M059J (cell line): ENCODE measurements around the gene GYG1. TPM values are rescaled to one million over a fixed set of nuclear protein-coding genes. Genes with fewer than 3 reads are reported as not detected.

ENCODE experiments used
- DNase-seq: peaks from one replicate; pipeline ENCODE4 v3.0.0-alpha.2; 2012; ENCODE audit warnings: low read depth
- total RNA-seq: library from RNA; depleted of rRNA; stranded (reverse); fragments of >200 nt; shearing (Covaris generic); gene quantifications from 2 replicates; pipeline ENCODE4 v1.2.3, GENCODE V29; 2014

Gene GYG1
- total RNA-seq, 1 experiment from 2014 or later = 30.8 TPM

DNA sequence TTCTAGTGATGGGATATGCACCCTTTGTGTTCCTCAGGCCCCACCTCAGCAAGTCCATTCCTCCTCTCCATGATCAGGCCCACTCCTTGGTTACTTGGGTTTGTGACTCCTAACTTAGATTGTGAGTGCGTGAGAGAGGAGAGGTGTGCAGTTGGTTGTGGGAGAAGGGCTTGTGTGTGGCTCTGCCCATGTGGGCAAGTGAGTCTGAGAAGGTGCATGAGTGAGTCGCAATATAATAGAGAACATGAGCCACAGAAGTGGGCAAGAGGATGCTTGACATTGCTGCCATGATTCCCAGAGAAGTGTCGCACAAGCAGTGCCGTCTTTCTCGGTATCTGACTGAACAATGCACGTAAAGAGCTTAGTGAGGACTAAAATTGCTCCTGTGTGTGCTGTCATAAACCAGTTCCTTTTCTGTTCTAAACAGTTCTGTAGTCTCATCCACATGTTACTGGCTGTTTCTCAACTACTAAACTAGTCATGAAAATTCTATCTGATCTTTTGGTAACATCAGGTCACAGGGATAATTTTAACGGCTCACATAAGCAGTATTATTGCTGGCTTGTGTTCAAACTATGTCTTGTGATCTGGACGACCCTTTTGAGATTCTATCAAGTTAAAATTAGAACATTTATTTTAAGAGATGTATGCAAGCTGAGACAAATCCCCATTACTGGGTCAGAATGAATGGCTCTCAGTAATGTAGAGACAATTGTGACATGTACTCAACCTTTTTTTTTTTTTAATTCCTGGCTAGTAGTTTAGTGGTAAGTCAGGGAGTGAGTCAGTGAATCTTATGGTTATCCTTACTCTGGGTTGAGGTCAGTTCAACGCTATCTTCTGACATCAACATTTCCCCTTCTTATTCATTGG, 25.6 kb downstream of the GYG1 start:
- peak; percentile 96 for DNase-seq

DNA sequence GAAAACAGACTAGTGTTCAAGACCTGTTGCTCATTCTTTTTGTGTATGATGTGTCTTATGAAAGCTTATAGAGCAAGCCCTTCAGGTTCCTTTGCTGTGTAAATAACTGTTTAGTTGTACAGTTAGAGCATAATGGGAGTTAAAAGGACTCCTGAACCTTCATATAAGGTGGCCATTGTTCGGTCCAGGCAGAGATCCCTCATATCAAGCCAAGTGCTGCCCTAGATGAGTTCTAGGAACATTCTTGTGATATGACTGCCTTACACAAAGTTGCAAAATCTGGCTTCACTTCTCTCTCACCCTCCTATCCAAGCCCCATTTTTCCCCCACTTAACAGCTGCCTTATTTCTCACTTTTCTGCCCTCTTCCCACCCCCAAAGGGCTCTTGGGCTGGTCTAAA, 26.9 kb downstream of the GYG1 start:
- DNase-seq = no peak

DNA sequence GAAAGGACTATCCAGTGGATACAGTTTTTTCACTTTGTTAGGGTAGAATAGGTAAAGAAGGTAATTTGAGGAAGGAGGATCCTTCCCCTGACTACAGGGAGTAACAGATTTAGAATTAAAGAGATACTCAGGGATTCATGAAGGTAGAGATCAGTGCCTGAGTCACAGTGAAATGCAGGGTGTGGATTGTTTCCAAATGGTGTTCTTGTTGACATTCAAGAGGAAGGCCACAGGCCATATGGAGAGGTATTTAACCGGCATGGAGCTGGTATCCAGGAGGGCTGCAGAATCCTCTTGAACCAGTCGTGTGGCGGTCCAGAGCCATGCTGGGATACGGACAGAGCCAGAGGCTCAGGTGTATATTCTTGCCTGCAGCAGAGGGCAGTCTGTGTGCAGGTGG, 28.2 kb downstream of the GYG1 start:
- no peak for DNase-seq

DNA sequence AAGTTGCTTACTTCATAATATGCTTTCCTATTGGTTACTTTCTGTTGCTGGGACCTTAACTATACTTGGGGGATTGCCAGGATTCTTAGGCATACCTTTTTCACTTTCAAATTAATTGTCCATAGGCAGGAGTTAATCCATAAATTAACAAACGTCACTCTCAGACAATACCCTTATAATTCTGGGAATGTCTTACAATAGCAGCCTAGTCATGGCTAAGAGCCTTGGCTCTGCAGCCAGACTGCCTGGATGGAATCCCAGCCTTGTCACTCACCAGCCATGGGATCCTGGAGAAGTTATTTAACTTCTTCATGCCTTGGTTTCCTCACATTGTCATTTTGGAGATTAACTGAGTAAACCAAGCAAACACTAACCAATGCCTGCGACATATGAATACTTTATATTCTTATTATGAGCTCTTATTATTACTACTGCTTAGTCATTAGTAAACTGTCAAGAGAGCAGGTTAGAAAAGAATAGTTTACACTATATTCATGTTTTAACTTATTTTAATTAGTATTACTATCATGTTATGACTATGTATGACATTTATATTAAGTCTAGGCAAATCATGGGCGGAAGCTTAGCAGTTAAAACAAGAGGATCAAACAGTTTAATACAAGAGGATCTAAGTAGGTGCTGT, 29.0 kb downstream of the GYG1 start:
- DNase-seq = no peak

DNA sequence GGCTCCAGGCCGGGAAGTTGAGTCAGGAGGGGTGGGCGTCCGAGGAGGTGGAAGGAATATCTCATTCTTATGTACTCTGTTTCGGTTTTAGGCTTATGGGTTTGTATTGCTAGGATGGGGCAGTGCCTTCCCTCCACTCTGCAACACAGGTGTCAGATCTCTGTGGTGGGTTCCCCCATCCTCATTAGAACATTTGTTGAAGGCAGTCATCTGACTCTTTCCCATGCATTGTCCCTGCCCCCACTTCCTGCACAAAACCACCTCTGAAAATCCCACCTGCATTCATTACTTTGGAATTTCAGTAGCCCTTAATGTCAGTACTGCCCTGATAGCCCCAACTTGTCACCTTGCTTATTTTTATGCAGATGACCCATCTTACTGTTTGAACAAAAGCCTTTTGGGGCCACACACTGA, 29.5 kb downstream of the GYG1 start:
- no peak for DNase-seq

DNA sequence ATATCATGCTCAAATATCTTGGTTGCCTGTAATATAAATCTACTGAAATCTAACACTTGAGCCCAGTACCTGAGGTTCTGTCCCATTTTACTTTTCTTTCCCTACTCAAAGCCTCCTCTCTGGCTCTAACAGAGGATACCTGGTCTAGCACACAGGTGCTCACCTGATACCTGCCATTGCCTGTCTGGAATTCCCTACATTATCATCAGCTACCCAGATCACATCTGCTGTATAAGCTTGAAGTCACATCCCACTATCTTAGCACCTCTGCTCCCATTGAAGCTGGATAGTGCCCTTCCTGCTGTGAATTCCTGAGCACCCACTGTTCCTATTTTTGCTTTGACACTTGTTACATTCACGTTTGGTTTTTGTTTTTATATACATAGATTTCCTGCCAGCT, 30.5 kb downstream of the GYG1 start:
- DNase-seq = no peak

DNA sequence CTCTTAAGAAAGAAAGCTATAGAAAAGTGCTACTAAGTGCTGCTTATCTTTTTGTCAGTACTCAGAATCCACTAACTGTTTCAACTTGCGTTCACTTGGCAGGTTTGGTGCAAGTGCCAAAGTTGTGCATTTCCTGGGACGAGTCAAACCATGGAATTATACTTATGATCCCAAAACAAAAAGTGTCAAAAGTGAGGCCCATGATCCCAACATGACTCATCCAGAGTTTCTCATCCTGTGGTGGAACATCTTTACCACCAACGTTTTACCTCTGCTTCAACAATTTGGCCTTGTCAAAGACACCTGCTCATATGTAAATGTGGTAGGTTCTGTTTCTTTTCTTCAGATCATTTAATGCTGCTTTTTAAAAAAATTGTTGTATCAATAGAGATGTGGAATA, 32.6 kb downstream of the GYG1 start:
- DNase-seq = peak; percentile 69

DNA sequence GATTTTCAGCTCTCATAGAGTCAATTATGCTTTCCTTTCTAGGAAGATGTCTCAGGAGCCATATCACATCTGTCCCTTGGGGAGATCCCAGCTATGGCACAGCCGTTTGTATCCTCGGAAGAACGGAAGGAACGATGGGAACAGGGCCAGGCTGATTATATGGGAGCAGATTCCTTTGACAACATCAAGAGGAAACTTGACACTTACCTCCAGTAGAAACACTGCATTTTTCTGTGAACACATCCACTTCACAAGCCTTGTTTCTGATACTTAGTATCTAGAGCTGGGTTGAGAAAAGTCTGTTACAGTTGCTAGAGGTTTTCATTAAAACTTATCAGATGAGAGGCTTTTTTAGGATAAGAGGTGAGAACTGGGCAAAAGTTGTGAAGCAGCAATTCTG, 35.4 kb downstream of the GYG1 start:
- DNase-seq = no peak

DNA sequence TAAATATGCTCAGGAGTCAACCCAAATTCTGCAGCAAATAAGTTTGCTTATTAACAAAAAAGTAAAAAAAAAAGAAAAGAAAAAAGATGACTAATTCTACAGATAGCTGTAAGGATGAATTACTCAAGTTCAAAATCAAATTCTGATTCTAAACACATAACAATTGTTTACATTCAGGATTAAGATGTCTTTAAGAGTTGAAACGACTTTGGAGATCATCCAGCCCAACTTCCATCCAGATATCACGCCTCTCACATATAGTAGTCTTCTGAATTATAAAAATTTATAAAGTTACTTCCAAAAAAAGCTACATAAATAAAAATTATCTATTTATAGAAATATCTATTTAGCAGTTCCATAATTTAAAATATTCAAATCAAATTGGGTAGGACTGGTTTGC, 39.8 kb downstream of the GYG1 start:
- no peak for DNase-seq

DNA sequence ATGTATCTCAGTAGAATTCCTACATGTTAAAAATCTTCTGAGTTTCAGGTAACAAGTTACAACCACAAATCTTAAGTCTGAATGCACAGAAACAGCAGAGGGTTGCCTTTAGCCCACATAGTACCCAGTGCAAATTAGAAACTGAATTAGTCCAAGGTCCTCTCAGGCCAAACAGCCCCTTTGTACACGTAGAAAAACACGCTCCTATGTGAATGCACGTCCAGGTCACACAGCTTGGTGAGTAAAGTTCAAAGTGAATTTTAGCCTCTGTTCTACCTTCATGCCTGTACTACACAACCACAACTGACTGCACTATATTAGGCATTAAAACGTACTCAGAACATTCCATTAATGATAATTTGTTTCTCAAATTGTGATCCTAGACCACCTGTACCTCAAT, 46.3 kb downstream of the GYG1 start:
- no peak for DNase-seq

DNA sequence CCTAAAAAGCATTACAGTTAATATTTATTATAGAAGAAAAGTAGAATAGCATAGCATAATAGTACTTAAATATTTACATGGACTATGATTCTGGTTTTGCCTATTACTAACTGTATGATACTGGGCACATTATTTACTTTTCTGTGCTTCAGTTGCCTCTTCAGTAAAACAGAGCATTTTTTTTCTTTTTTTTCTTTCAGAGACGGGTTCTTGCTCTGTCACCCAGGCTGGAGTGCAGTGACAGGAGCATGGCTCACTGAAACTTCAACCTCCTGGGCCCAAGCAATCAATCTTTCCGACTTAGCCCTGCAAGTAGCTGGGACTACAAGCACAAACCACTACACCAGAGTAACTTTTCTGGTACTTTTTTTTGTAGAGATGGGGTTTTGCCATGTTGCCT, 47.0 kb downstream of the GYG1 start:
- DNase-seq = no peak

DNA sequence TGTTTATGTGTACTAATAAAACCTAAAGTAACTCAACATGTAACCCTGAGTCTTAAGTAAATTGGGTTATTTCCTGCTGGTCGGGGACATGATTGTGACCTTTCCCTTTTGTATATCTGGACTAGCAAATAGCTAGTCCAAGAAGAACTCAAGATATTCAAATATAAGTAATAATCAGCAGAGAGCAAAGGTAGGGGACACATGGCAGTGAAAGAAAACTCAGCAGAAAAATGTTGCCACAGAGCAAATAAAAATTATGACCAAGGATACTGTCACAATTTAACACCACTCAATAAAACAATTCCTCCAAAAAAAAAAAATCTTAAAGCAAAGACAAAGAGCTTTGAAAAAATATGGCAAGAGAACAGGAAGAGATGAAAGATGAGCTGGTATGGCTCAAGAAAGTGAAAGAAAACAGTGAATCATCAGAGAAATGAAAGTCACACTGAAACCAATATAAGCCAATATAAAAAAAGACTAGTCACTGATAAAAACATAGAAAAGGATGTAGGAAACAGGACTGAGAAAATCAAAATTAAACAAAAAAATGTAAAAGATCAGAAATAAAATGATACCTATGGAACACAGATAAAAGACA, 51.5 kb downstream of the GYG1 start:
- peak; percentile 63 for DNase-seq

DNA sequence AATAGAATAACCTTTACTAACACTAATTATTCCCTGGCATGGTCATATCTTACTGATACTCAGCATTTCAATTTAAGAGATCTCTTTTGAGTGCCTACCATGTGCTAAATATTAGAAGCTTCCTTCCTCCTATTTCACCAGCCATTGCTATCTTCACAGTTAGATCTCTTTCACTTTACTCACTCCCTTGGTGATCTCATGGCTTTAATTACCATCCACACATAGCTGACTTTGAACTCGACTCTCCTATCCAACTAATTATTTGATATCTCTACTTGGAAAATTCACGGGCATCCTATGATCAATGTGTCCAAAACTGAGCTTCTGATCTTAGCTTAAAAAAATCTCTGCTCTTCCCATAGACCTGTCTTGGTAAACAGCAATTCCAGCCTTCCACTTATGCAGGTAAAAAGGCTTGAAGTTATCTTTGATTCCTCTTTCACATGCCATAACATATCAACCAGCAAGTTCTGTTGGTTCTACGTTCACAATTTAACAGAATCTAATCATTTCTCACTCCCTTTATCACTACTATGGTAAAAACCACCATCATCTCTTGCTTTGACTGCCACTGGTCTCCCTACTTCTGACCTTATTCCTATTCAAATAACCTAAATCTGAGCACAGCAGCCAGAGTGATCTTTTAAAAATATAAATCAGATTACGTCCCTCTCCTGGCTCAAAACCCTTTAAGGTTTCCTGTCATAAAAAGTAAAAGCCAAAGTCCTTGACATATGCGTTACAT, 53.2 kb downstream of the GYG1 start:
- no peak for DNase-seq

DNA sequence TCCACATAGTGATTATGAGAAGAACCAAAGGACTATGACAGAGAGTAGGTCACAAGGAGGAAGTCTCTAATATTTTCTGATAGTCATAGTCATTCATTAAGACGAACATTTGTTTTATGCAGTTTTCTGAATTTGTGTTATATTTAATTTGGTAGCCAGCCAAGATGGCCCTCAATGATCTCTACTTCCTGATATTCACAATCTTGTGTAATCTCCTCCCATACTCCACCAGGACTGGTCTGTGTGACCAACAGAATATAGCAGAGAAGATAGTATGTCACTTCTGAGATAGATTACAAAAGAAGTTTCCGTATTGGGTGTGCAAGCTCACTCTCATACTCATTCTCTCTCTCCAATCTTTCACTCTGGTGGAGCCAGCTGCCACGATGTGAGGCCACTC, 64.2 kb downstream of the GYG1 start:
- DNase-seq = no peak

DNA sequence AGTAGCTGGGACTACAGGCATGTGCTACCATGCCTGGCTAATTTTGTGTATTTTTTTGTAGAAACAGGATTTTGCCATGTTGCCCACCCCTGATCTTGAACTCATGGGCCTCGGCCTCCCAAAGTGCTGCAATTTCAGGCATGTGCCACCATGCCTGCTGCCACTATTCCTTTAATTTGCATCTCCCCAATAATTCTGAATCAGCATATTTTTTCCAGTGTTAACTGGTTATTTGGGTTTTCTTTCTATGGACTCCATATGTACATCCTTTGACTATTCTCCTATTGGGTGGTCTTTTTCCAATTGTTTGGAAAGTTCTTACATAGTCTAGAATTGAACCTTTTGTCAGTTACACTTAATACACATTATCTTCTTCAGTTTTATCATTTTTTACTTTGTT, 66.9 kb downstream of the GYG1 start:
- no peak for DNase-seq

DNA sequence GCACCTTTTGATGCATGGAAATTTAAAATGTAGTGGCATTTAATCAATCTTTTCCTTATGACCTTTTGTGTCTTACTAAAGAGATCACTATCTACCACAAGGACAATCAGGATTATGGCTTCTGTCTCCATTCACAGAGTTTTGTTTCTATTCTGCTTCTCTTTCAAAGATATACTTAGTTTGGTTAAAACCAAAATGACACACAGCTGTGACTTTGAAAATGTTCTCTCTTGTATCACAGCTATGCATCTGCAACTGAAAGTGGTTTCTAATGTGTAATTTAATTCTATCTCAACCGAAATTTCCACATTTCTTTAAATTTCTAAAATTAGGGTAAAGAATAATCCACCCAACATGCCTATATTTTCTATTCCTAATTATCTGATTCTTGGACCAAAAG, 67.3 kb downstream of the GYG1 start:
- no peak for DNase-seq

DNA sequence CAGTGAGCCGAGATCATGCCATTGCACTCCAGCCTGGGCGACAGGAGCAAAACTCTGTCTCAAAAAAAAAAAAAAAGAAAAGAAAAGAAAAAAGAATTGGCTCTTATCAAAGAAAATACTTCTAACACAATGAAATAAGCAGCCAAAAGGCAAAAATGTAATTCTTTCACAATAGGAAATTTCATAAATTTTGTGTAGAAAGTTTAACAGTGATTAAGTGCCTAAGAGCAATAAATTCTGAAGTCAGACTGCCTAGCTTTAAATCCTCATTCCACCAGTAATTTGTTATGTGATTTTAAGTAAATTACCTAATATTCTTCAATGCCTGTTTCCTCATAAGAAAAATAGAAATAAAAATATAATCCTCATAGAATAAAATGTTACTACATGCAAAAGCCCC, 70.4 kb downstream of the GYG1 start:
- no peak for DNase-seq

DNA sequence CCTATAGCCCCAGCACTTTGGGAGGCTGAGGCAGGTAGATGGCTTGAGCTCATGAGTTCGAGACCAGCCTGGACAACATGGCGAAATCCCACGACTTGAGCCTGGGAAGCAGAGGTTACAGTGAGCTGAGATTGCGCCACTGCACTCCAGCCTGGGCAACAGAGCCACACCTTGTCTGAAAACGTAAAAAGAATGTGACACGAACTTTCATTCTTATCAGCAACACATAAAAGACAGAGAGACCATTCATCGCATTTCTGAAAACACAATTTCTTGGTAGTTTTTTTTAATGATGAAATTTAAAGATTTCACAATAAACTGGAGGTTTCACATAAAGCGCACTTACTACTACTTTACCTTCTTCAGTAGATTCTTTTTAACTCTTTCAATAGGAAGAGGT, 76.5 kb downstream of the GYG1 start:
- no peak for DNase-seq
